GM19455 (cell line): ENCODE measurements around the gene CCDC197.
A peak's percentile ranks its signal among the peaks of the same experiment; 100 is the strongest.

ENCODE experiments used
- ATAC-seq: cut with Tn5 transposase; IDR thresholded peaks from one replicate; pipeline ENCODE4 v1.9.1; 2021; ENCODE audit not compliant: unreplicated experiment

The CCDC197 gene

GRCh38 chr14:93998871-93999403, 1.8 kb downstream of the CCDC197 start:
- no peak for ATAC-seq

- no peak for ATAC-seq
Observed at GRCh38 chr14:93999573-93999972, 2.5 kb downstream of the CCDC197 start.

GRCh38 chr14:94000267-94000666, 3.2 kb downstream of the CCDC197 start:
- no peak for ATAC-seq

- ATAC-seq: no peak
Observed at GRCh38 chr14:94001016-94001415, 3.9 kb downstream of the CCDC197 start.

GRCh38 chr14:94001501-94002396, 4.6 kb downstream of the CCDC197 start:
- peak; percentile 81 for ATAC-seq

GRCh38 chr14:94003397-94003796, 6.3 kb downstream of the CCDC197 start:
- no peak for ATAC-seq

- no peak for ATAC-seq
Observed at GRCh38 chr14:94004015-94004414, 6.9 kb downstream of the CCDC197 start.

- no peak for ATAC-seq
Observed at GRCh38 chr14:94005324-94006073, 8.4 kb downstream of the CCDC197 start.

GRCh38 chr14:94008234-94008633, 11.1 kb downstream of the CCDC197 start:
- no peak for ATAC-seq

- no peak for ATAC-seq
Observed at GRCh38 chr14:94009767-94010166, 12.7 kb downstream of the CCDC197 start.

GRCh38 chr14:94010625-94011024, 13.5 kb downstream of the CCDC197 start:
- ATAC-seq: no peak

GRCh38 chr14:94011795-94012194, 14.7 kb downstream of the CCDC197 start:
- no peak for ATAC-seq

- no peak for ATAC-seq
Observed at GRCh38 chr14:94014382-94014781, 17.3 kb downstream of the CCDC197 start.

- ATAC-seq: no peak
Observed at GRCh38 chr14:94015223-94015622, 18.1 kb downstream of the CCDC197 start.

GRCh38 chr14:94016446-94016976, 19.4 kb downstream of the CCDC197 start:
- no peak for ATAC-seq

GRCh38 chr14:94018308-94018707, 21.2 kb downstream of the CCDC197 start:
- ATAC-seq: no peak

GRCh38 chr14:94019329-94019728, 22.2 kb downstream of the CCDC197 start:
- no peak for ATAC-seq

- ATAC-seq: no peak
Observed at GRCh38 chr14:94020267-94020666, 23.2 kb downstream of the CCDC197 start.

GRCh38 chr14:94021001-94021400, 23.9 kb downstream of the CCDC197 start:
- no peak for ATAC-seq

GRCh38 chr14:94021416-94022157, 24.5 kb downstream of the CCDC197 start:
- ATAC-seq: no peak
